ENCODE results near the gene GNB2. TPM values are rescaled to one million over a fixed set of nuclear protein-coding genes. Genes with fewer than 3 reads are reported as not detected.

The GNB2 gene
- total RNA-seq, 6 experiments from 2014 or later: 301 to 369 (median 322) TPM

DNA sequence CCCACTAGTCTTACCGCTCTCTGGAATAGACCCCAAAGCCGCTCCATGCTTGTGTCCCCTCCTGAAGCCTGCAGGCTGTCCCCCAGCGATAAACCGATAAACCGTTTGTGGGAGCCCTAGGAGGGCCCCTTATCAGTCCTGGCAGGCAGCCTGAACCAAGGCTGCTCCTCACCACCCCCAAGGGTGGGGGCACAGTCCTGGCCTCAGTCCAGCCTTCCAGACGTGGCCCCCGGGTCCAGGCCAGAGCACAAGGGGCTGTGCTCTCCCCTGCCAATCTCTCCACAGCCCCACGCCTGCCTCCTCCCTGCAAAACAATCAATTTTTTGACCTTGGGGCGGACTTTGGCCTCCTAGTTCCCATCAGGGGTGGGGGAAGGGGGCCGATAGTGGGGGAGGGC is 32.1 kb upstream of the GNB2 start, which contains the start of gene TFR2:
TSS of gene TFR2 (minus strand) at position 90 of the 397 bp plus-strand sequence. CDS start at position 47, 43 bp downstream.
- no peak within 1 kb of the TSS for H3K4me3 Mint-ChIP-seq
- H3K36me3 Mint-ChIP-seq (ENCODE audit: low read depth): no peaks in the 10 kb centered on the region
- no peak within 1 kb of the TSS for H3K27ac Mint-ChIP-seq
- H3K9me3 Mint-ChIP-seq: no peaks in the 10 kb centered on the region
- DNase-seq: no peak
- H3K4me1 Mint-ChIP-seq (ENCODE audit: low read depth): no peaks in the 10 kb centered on the region
- H3K27me3 Mint-ChIP-seq (ENCODE audit: insufficient read depth): peaks cover 30% of the 10 kb centered on the region
- TF ChIP-seq, protein P1, sequence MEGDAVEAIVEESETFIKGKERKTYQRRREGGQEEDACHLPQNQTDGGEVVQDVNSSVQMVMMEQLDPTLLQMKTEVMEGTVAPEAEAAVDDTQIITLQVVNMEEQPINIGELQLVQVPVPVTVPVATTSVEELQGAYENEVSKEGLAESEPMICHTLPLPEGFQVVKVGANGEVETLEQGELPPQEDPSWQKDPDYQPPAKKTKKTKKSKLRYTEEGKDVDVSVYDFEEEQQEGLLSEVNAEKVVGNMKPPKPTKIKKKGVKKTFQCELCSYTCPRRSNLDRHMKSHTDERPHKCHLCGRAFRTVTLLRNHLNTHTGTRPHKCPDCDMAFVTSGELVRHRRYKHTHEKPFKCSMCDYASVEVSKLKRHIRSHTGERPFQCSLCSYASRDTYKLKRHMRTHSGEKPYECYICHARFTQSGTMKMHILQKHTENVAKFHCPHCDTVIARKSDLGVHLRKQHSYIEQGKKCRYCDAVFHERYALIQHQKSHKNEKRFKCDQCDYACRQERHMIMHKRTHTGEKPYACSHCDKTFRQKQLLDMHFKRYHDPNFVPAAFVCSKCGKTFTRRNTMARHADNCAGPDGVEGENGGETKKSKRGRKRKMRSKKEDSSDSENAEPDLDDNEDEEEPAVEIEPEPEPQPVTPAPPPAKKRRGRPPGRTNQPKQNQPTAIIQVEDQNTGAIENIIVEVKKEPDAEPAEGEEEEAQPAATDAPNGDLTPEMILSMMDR (IDR thresholded peaks at IDR 0.05): no peak

- Mint-ChIP-seq H3K27me3 (ENCODE audit: insufficient read depth) (peaks cover 34% of the 10 kb centered on the region), H3K4me3 (no peak overlapping the region), H3K36me3 (ENCODE audit: low read depth) (no peaks in the 10 kb centered on the region), H3K27ac (no peak overlapping the region), H3K9me3 (no peaks in the 10 kb centered on the region), H3K4me1 (ENCODE audit: low read depth) (no peaks in the 10 kb centered on the region)
- TF ChIP-seq, protein P1 (IDR thresholded peaks at IDR 0.05): no peak
- no peak for DNase-seq
Measured at GRCh38 chr7:100641860-100642533, 31.5 kb upstream of the GNB2 start.

GRCh38 chr7:100642534-100642907 is 31.0 kb upstream of the GNB2 start:
- no peak for DNase-seq
- Mint-ChIP-seq H3K4me3 (no peak overlapping the region), H3K9me3 (no peaks in the 10 kb centered on the region), H3K27ac (no peak overlapping the region), H3K36me3 (ENCODE audit: low read depth) (no peaks in the 10 kb centered on the region), H3K4me1 (ENCODE audit: low read depth) (no peaks in the 10 kb centered on the region), H3K27me3 (ENCODE audit: insufficient read depth) (peaks cover 34% of the 10 kb centered on the region)
- TF ChIP-seq, protein P1 (IDR thresholded peaks at IDR 0.05): no peak

DNA sequence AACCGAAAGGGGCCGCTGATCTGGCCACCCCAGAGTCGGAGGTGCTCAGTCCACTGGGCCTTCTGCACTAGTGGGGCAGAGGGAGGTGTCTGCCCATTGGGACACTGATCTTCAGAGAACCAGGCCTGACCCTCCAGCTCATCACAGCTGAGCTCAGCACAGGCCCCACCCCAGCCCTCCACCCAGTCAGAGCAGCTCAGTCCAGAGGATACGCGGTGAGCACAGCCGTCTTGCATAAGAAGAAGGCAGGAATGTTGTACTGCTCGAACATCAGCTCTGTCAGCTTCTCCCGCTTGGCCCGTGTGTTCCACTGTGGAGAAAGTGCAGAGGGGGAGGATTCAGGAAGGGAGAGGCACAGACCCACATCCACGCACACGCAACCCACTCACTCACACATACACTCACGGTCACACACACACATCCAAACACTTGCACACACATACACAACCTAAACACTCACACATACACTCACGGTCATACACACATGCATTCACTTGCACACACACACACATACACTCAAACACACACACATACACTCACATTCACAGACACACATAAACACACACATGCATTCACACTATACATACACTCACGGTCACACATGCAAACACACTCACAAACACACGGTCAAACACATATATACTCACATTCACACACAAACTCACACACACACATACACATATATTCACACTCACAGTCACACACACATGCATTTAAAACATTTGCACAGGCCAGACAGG is 23.5 kb upstream of the GNB2 start:
- Mint-ChIP-seq H3K27me3 (ENCODE audit: insufficient read depth) (peaks cover 25% of the 10 kb centered on the region), H3K27ac (no peak overlapping the region), H3K36me3 (ENCODE audit: low read depth) (no peaks in the 10 kb centered on the region), H3K4me3 (no peak overlapping the region), H3K4me1 (ENCODE audit: low read depth) (no peaks in the 10 kb centered on the region), H3K9me3 (no peaks in the 10 kb centered on the region)
- TF ChIP-seq, protein P1 (IDR thresholded peaks at IDR 0.05): no peak
- DNase-seq: no peak

DNA sequence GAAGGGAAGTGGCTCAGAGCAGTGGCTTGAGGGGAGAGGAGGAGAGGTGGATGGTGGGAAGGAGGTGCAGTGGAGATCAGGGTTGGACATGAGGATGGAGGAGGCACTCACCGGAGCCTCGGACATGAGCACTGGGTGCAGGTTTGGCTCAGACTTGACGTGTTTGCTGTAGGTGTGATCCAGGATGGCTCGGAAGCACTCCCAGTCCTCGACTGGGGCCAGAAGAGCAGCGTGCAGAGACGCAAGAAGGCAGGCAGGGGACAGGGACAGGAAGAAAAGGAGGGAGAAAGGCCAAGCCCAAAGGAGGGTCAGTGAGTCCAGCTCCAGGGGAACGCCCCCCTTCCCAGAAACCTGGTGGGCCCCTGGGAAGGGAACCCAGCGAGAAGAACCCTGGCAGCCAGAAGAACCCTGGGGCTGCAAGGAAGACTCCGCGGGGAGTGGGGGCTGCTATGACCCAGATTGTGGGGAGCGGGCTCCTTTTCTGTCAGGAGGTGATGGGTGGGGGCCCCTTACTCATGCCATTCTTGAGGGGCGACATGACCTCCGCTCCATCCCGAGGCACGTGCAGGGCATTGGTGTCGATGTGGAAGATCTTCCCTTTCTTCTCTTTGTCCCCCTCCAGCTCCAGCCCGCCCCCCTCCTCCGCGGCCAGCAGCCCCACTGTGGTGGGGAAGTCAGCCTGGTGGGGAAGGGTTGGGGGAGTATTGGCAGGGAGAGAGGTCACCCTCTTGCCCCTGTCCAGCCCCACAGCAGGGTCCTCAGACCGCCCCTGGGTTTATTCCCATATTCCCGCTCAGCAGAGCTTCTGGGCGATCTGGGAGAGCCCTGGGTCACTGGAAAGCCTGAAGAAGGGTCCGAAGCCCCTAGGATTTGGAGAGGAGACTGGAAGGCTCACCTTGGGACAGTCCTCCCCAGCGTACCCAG is 18.4 kb upstream of the GNB2 start:
- Mint-ChIP-seq H3K9me3 (no peaks in the 10 kb centered on the region), H3K4me3 (no peak overlapping the region), H3K27me3 (ENCODE audit: insufficient read depth) (peaks cover 32% of the 10 kb centered on the region), H3K36me3 (ENCODE audit: low read depth) (no peaks in the 10 kb centered on the region), H3K4me1 (ENCODE audit: low read depth) (no peaks in the 10 kb centered on the region), H3K27ac (no peak overlapping the region)
- TF ChIP-seq, protein P1 (IDR thresholded peaks at IDR 0.05): no peak
- DNase-seq: no peak

Measured in HFFc6 (cell line).